AG04450 (cell line): ENCODE results near the gene STOM. TPM values are rescaled to one million over a fixed set of nuclear protein-coding genes. Genes with fewer than 3 reads are reported as not detected.
A peak's percentile ranks its signal among the peaks of the same experiment; 100 is the strongest.

ENCODE experiments used
- CTCF ChIA-PET: fragments of 300-600, 350-600 bp; formaldehyde crosslinking; extraction: SDS; loops from one replicate; lab custom pipeline; 2022; ENCODE audit warnings: antibody characterized with exemption, inconsistent platforms; lab: Charles Lee
- POLR2A ChIA-PET: fragments of 350-600 bp; formaldehyde crosslinking; extraction: SDS; loops from one replicate; lab custom pipeline; 2021; ENCODE audit warnings: antibody characterized with exemption, inconsistent platforms; lab: Yijun Ruan, JAX
- DNase-seq: peaks from one replicate; pipeline ENCODE4 v3.0.0-alpha.2; 2011; ENCODE audit warnings: low read depth, low spot score
- H3K27ac ChIP-seq: one replicate; pipeline ENCODE4 v1.5.1; 2012; ENCODE audit warnings: low read depth, low read length, control low read depth
- H3K27me3 ChIP-seq: one replicate; pipeline ENCODE4 v1.6.0; 2012; ENCODE audit warnings: low read length; ENCODE audit not compliant: control insufficient read depth, insufficient read depth
- H3K4me3 ChIP-seq: 2 replicates; pipeline ENCODE4 v1.5.1; 2011; ENCODE audit warnings: mild to moderate bottlenecking, low read depth, low read length, control low read depth
- H3K9me3 ChIP-seq: 2 replicates; pipeline ENCODE4 v1.5.1; 2012; ENCODE audit warnings: low read length; ENCODE audit not compliant: control insufficient read depth, insufficient read depth
- CTCF ChIP-seq: IDR thresholded peaks from 2 replicates; pipeline ENCODE4 v1.5.1; 2011; ENCODE audit warnings: low read depth, low read length, control low read depth, inconsistent platforms
- polyA minus RNA-seq: library from RNA; depleted of rRNA, polyadenylated mRNA; stranded (reverse); fragments of >200 nt; gene quantifications from 2 replicates; pipeline ENCODE4 v1.2.3, GENCODE V29; 2011; rRNA and poly(A)+ RNA removed
- polyA plus RNA-seq: library from polyadenylated mRNA; depleted of rRNA; stranded (reverse); fragments of >200 nt; gene quantifications from 2 replicates; pipeline ENCODE4 v1.2.3, GENCODE V29; 2011; rRNA removed

Gene STOM, protein sequence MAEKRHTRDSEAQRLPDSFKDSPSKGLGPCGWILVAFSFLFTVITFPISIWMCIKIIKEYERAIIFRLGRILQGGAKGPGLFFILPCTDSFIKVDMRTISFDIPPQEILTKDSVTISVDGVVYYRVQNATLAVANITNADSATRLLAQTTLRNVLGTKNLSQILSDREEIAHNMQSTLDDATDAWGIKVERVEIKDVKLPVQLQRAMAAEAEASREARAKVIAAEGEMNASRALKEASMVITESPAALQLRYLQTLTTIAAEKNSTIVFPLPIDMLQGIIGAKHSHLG
- polyA plus RNA-seq: 405 and 510 TPM in 2 replicates
- 192 and 228 TPM in 2 replicates for polyA minus RNA-seq

- peak; percentile 63 for DNase-seq
- peaks cover 9% of the 10 kb centered on the region for H3K9me3 ChIP-seq
- no peak for TF ChIP-seq CTCF
- H3K4me3 ChIP-seq: peak within 1 kb of the TSS; percentile 81
- POLR2A ChIA-PET: interaction anchor here (0.7 to 1.4 kb wide), 6 partner anchors 9 to 399 kb away, joined by 3 to 8 read pairs (median 4); no protein-coding TSS in a partner anchor
- peak within 1 kb of the TSS; percentile 87 for H3K27ac ChIP-seq
- CTCF ChIA-PET: interaction anchor here (0.6 to 1.3 kb wide), 2 partner anchors 37 to 50 kb away, joined by 4 to 6 read pairs; no protein-coding TSS in a partner anchor
- no peaks in the 10 kb centered on the region for H3K27me3 ChIP-seq
Observed at GRCh38 chr9:121369595-121370265, at the start of gene STOM. STOM (minus strand) TSS chr9:121370250; CDS start chr9:121370187, 63 bp downstream.

- TF ChIP-seq CTCF: no peak
- DNase-seq: no peak
- Histone ChIP-seq H3K27me3 (peaks cover 25% of the 10 kb centered on the region), H3K4me3 (no peak overlapping the region), H3K9me3 (no peaks in the 10 kb centered on the region), H3K27ac (no peak overlapping the region)
- ChIA-PET CTCF (interaction anchor here (0.5 kb wide), 1 partner anchor 395 kb away, joined by 3 read pairs; no protein-coding TSS in a partner anchor), POLR2A (no interaction called here)
Observed at GRCh38 chr9:121411993-121412392, 41.9 kb upstream of the STOM start.

GRCh38 chr9:121405899-121406298 lies 35.8 kb upstream of the STOM start:
- CTCF ChIA-PET: interaction anchor here (1.1 to 3.3 kb wide), 3 partner anchors 33 to 193 kb away, joined by 3 to 21 read pairs (median 7); no protein-coding TSS in a partner anchor
- H3K27ac ChIP-seq: no peak overlapping the region
- POLR2A ChIA-PET: no interaction called here
- no peak for DNase-seq
- H3K9me3 ChIP-seq: no peaks in the 10 kb centered on the region; the same call in 1 of the 2 replicates
- TF ChIP-seq CTCF: no peak
- peaks cover 9% of the 10 kb centered on the region for H3K27me3 ChIP-seq
- no peak overlapping the region for H3K4me3 ChIP-seq

- H3K9me3 ChIP-seq: no peaks in the 10 kb centered on the region; the same call in 1 of the 2 replicates
- DNase-seq: no peak
- POLR2A ChIA-PET: no interaction called here
Observed at GRCh38 chr9:121404906-121405305, 34.9 kb upstream of the STOM start.

More at GRCh38 chr9:121404906-121405305, 34.9 kb upstream of the STOM start:
- no peak overlapping the region for H3K4me3 ChIP-seq
- no peak for TF ChIP-seq CTCF
- no peak overlapping the region for H3K27ac ChIP-seq
- CTCF ChIA-PET: interaction anchor here (0.6 to 8.5 kb wide), 4 partner anchors 44 to 191 kb away, joined by 3 to 202 read pairs (median 59); no protein-coding TSS in a partner anchor
- peaks cover 5% of the 10 kb centered on the region for H3K27me3 ChIP-seq
